ENCODE results near the gene PFDN5.

PFDN5 gene

DNA sequence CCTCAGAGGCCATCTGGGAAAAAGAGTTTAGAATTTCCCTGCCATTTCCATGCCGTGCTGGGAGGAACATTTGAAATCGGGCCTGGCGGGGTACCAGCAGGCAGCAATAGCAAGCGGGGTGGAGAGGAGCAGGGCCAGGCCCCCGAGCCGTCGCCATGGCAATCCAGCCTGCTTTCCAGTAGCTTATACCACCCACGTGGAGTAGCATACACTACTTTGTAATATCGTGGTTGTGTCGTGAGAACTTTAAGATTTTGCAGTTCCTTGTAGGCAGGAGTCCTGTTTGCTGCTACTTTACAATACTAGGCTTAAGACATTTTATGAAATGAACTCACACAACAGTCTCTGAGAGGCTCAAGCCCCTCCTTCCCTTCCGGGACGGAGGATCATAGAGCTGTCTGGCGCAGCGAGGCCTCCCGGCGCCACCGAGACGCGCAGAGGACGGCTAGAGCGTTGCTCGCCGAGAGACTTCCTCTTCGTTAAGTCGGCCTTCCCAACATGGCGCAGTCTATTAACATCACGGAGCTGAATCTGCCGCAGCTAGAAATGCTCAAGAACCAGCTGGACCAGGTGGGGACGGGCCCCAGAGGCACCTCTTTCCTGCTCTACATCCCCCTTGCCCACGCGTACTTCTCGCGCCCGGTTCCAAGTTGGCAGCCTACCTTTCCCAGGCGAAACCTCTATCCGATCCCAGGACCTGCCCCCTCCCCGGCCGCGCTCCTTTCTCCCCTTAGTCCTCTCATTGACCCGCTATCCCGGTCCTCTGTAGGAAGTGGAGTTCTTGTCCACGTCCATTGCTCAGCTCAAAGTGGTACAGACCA lies at the start of gene PFDN5:
PFDN5 (plus strand) TSS at position 473 of the 821 bp plus-strand sequence; CDS start at position 499, 26 bp downstream.
- peak; percentile 90 for DNase-seq (ENCODE audit: low spot score)

DNA sequence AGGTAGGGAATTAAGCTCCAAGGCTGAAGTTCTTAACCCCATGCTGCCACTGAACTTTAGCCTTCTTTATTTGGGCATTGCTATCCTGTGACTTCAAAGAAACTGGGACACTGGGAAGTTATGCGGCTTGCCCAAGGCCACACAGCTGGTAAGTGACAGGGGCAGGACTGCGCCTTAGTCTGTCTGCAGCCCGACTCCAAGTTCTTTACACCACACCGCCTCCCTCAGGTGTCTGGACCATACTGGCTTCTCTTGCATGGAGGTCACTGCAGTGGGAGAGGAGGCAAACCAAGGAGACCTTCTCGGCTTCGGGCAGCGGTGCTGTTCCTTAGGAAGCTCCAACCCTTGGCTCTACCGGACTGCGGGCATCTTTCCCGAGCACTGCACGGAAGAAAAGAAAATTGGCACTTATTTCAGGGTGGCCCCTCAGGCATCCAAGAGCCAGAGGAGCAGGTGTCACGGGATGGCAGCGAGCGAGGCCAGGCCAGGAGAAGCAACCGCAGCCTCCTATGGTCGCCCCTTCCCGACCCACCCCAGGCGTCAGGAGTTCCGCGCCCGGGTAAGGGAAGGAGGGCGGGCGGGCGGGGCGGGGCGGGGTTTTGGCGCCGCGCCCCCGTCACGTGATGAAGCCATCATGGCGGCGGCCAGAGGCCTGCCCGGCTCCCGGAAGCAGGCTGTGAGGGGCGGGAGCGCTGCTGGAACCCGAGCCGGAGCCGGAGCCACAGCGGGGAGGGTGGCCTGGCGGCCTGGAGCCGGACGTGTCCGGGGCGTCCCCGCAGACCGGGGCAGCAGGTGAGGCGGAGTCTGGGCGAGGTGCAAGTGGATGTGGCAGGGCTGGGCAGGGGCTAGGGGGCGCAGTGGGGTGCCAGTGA lies 43.6 kb upstream of the PFDN5 start:
- DNase-seq (ENCODE audit: low spot score): peak; percentile 96

DNA sequence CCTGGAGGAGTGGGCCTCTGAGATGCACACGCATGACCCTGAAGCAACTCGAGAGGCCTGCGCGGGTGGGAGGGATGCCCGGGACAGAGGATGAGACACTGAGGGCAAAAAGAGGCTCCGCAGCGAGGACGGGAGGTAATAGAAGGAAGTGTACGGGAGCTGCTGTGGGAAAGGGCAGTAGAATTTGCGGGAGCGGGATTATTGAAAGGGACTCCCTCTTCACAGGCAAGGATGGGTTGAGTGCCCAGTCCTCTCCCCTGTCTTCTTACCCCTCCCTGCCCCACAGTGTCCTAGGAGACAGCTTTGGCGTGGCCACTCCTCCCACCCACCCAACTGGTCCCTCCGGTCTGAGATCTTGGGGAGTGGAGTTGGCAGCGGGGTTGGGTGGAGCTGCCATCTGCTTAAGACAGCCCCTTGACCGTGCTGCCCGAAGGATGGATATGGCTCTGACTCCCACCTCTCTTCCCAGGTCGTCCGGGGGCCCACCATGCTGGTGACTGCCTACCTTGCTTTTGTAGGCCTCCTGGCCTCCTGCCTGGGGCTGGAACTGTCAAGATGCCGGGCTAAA lies 42.9 kb upstream of the PFDN5 start:
- no peak for DNase-seq (ENCODE audit: low spot score)

DNA sequence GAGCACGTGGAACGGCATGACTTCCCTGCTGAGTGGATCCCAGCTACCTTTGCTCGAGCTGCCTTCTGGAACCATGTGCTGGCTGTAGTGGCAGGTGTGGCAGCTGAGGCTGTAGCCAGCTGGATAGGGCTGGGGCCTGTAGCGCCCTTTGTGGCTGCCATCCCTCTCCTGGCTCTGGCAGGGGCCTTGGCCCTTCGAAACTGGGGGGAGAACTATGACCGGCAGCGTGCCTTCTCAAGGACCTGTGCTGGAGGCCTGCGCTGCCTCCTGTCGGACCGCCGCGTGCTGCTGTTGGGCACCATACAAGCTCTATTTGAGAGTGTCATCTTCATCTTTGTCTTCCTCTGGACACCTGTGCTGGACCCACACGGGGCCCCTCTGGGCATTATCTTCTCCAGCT lies 42.0 kb upstream of the PFDN5 start:
- no peak for DNase-seq (ENCODE audit: low spot score)

DNA sequence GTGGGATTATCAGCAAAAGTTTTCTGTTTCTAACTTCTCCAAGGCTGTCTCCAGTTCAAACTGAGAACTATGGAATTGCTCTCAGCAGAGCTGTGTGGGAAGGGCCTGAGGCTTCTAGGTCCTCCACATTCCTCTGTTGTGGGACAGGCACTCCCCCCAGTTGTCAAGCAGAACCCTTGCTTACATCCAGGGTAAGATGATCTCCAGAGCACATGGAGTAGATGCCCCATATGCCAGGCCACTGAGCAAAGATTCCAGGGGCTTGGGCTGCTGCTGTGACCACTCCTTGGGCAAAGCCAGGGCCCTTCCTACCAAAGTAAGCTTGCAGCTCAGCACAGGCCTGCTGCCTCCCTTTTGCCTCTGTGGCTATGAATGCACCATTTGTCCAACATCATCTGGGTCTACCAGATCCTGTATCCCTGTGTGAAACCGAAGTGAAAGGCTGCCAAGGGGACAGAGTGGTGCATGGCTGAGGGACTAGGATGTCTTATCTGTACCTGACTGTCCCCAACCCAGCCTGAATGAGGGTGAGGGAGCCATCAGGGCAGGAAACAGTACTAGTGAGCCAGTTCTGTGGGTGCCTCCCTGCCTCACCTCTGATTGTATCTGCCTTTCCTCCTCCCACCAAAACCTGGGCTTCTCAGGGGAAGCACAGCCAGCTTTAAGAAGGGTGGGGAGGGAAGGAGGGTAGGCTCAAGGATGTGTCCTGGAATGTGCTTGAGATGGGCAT lies 40.4 kb upstream of the PFDN5 start:
- DNase-seq (ENCODE audit: low spot score): peak; percentile 2

DNA sequence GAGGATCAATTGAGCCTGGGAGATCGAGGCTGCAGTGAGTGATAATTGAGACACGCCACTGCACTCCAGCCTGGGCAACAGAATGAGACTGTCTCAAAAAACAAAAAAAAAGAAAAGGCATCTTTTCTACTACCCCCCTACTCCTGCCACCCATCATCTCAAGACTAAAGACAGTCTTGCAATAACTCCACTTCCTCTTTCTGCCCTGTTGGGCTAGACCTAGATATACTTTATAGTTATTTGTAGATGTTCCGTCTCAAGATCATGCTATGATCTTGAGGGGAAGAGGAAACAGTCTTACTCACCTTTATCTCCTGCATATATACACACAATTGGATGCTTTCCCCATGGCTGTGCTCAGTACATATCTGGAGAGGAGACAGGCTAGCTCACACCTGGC lies 39.3 kb upstream of the PFDN5 start:
- DNase-seq (ENCODE audit: low spot score): no peak

GRCh38 chr12:53258541-53259539 lies 36.5 kb upstream of the PFDN5 start:
- no peak for DNase-seq (ENCODE audit: low spot score)

DNA sequence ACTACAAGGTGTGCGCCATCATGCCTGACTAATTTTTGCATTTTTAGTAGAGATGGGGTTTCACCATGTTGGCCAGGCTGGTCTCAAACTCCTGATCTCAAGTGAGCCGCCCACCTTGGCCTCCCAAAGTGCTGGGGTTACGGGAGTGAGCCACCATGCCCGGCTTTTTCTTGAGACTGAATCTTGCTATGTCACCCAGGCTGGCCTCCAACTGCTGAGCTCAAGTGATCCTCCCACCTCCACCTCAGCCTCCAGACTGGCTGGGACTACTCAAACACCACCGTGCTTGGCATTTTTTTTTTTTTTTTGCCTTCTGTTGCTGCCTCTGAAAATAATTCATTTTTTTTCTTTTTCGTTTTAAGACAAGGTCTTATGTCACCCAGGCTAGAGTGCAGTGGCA lies 35.5 kb upstream of the PFDN5 start:
- no peak for DNase-seq (ENCODE audit: low spot score)

GRCh38 chr12:53265783-53266182 lies 29.6 kb upstream of the PFDN5 start:
- DNase-seq (ENCODE audit: low spot score): no peak

DNA sequence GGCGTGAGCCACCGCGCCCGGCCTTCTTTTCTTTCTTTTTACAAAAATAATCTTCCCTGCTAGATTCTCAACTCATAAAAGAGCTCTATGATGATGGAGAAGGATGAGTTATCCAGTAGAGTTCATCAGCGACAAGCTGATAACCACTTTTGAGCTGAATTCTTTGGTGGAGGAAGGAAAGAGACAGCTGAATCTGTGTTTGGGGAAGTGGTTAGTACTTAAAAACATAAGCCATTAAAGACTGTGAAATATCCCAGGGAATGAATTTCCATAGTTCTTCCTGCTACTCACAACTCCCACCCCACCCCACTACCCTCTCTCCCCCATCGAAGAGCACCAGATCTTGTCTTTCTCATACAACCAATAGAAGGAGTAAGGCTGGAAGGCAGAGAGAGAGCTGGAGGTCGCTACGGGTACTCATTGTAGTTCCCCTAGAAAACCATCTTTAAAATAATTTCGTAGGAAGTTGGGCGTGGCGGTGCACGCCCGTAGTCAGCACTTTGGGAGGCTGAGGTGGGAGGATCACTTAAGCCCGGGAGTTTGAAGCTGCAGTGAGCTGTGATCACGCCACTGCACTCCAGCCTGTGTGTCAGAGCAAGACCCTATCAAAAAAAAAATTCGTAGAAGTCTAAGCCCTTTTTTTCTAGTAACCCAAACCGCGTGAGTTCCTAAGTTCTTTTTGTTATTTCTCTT lies 27.9 kb upstream of the PFDN5 start:
- no peak for DNase-seq (ENCODE audit: low spot score)

DNA sequence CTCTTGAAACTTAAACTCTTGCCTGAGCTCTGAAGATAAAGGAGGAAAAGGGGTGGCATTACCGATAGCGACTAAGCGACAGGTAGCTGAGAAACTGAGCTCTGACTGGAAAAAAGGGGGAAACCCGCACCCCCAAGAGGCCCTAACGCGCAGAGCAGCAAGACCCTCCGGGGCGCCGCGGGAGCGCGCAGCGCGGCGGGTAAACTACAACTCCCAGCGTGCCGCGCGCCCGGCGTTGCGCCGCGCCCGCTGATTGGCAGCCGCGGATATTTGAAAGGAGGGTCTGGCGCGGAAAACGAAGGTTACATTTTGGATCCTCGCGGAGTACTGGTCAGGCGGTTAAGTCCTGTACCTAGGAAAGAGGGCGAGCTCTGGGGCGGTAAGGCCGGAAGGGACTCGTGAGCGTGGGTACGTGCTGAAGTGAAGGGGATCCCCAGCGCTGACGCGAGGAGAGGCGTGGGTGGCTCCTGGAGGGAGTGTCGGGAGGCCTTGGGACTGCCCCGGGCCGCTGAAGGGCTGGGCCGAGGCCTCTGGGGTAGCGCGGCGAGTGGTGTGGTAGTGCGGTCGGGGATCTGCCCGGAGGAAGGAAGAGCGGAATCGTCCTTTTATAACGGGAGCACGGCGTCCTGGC lies 27.2 kb upstream of the PFDN5 start, which contains the start of gene ESPL1:
ESPL1 (plus strand) TSS at position 301 of the 631 bp plus-strand sequence. CDS start 468 bp downstream, outside the sequence.
- DNase-seq (ENCODE audit: low spot score): peak; percentile 93

DNA sequence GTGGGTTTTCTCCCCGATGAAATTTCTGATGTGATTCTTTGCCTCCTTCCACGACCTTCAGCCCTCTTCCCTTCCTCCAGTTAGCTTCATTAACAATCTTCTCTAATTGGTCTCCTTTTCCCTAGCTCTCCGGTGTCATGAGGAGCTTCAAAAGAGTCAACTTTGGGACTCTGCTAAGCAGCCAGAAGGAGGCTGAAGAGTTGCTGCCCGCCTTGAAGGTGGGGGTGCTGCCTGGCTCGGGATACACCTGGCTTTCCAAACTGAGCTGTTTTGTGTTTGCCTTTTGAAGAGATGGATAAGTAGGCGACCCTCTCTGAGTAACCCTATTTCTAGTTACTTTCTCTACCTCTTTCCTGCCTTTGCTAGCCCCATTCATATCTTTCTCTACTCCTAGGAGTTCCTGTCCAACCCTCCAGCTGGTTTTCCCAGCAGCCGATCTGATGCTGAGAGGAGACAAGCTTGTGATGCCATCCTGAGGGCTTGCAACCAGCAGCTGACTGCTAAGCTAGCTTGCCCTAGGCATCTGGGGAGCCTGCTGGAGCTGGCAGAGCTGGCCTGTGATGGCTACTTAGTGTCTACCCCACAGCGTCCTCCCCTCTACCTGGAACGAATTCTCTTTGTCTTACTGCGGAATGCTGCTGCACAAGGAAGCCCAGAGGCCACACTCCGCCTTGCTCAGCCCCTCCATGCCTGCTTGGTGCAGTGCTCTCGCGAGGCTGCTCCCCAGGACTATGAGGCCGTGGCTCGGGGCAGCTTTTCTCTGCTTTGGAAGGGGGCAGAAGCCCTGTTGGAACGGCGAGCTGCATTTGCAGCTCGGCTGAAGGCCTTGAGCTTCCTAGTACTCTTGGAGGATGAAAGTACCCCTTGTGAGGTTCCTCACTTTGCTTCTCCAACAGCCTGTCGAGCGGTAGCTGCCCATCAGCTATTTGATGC lies 26.4 kb upstream of the PFDN5 start:
- DNase-seq (ENCODE audit: low spot score): peak; percentile 34

DNA sequence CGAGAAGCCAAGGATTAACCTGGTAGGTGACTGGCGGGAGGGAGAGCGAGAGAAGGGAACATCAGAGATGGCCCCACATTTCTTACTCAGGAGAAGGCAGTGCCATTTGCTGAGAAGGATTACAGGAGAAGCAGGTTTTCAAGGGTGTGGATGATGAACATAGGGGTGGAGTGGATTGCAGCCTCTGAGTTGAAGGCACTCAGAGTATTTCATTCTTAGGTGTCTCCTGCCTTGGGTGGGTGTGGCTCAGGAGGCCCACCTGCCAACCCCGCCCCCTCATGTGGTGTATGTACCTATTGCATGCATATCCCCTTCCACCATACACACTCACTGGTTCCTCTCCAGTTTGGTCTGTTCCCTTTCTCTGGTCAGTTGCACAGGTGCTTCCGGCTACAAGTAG lies 20.9 kb upstream of the PFDN5 start:
- no peak for DNase-seq (ENCODE audit: low spot score)

- no peak for DNase-seq (ENCODE audit: low spot score)
These were observed 18.8 kb upstream of the PFDN5 start for GRCh38 chr12:53276511-53276910.

DNA sequence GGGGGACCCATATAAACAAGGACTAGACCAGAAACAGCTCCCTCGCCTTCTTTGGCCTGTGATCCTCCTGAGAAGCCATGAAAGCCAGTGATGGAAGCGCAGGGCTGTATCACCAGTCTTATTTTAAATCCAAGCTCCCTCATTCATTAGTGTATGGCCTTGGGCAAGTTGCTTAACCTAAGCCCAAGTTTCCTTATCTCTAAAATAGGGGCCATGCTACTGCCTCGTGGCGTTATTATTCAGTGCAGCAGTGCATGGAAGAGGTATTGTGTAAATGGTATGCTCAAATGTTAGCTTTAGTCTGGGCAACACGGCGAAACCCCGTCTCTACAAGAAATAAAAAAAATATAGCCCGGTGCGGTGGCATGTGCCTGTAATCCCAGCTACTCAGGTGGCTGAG lies 17.4 kb upstream of the PFDN5 start:
- DNase-seq (ENCODE audit: low spot score): no peak

DNA sequence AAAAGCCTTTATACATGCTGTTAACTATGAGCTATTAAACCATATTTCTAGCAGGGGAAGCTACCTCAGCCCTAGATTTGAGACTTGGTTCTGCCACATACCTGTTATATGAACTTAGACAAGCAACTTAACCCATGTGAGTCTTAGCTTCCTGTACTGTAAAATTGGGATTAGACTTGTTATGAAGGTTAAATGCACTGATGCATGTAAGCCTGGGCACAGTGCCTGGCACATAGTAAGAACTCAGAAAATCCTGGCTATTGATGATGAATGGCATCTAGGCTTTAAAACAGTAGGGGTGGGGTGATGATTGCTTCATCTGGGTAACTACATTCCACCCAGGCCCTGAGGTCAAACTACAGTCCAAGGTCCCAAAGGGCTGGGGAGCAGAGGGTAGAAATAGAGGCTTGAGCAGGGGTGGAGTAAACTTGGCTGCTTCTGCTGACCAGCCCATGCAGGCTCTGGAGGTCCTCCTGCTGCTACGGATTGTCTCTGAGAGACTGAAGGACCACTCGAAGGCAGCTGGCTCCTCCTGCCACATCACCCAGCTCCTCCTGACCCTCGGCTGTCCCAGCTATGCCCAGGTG lies 16.0 kb upstream of the PFDN5 start:
- no peak for DNase-seq (ENCODE audit: low spot score)

- DNase-seq (ENCODE audit: low spot score): no peak
These were observed 15.3 kb upstream of the PFDN5 start for GRCh38 chr12:53279888-53280498.

DNA sequence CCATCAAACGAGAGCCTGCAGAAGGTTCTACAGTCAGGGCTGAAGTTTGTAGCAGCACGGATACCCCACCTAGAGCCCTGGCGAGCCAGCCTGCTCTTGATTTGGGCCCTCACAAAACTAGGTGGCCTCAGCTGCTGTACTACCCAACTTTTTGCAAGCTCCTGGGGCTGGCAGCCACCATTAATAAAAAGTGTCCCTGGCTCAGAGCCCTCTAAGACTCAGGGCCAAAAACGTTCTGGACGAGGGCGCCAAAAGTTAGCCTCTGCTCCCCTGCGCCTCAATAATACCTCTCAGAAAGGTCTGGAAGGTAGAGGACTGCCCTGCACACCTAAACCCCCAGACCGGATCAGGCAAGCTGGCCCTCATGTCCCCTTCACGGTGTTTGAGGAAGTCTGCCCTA lies 8.9 kb upstream of the PFDN5 start:
- DNase-seq (ENCODE audit: low spot score): no peak

Measured in AG20443 (cell line).